DOHH2 (cell line): ENCODE results near the gene CNTN5.

ENCODE experiments used
- CTCF ChIP-seq: fragments of 200-600 bp; sonication (generic); IDR thresholded peaks from one replicate; pipeline ENCODE4 v1.5.1; 2014; ENCODE audit warnings: antibody characterized with exemption, mild to moderate bottlenecking, low read depth, low read length; ENCODE audit not compliant: poor library complexity, severe bottlenecking
- EZH2phosphoT487 ChIP-seq: fragments of 200-600 bp; sonication (generic); IDR thresholded peaks from 2 replicates; pipeline ENCODE4 v1.6.1; 2017; ENCODE audit warnings: borderline replicate concordance, mild to moderate bottlenecking, antibody characterized with exemption, low read length, moderate library complexity, mixed read lengths

GRCh38 chr11:99630629-99631028 is 609.9 kb downstream of the CNTN5 start:
- TF ChIP-seq CTCF (no peak), EZH2phosphoT487 (no peak)
